Gastrocnemius medialis (tissue), 4 donors: ENCODE results near the gene ZNF236. TPM values are rescaled to one million over a fixed set of nuclear protein-coding genes. Genes with fewer than 3 reads are reported as not detected.

Source experiments
- ATAC-seq, 2 donors: fragments of 150-250 bp; one replicate each; pipeline ENCODE4 v1.9.1; 2016
- DNase-seq, 2 donors: peaks; one replicate each; pipeline ENCODE4 v3.0.0-alpha.2; 2019
- H3K27ac ChIP-seq, 4 donors: fragments of 200-600 bp; sonication (generic); 1 replicate in 1 of 4; 2 replicates in 3 of 4; pipeline ENCODE4 v1.5.1; 2016 to 2018; ENCODE audit warnings: mild to moderate bottlenecking in 2 of 4, moderate library complexity in 1 of 4
- H3K27me3 ChIP-seq, 3 donors: fragments of 200-600 bp; sonication (generic) in 2 of 3; 1 replicate in 1 of 3; 2 replicates in 2 of 3; pipeline versions ENCODE4 v1.5.1 to v1.6.0; 2016 to 2019; ENCODE audit warnings: mild to moderate bottlenecking in 1 of 3, moderate library complexity in 1 of 3
- H3K36me3 ChIP-seq, 2 donors: fragments of 200-600 bp; sonication (generic) in 1 of 2; one replicate each; pipeline ENCODE4 v1.5.1; 2017 to 2018
- H3K4me1 ChIP-seq, 2 donors: fragments of 200-600 bp; sonication (generic) in 1 of 2; one replicate each; pipeline ENCODE4 v1.5.1; 2016 to 2017; ENCODE audit warnings: mild to moderate bottlenecking in 2 of 2
- H3K4me3 ChIP-seq, 4 donors: fragments of 200-600 bp; sonication (generic) in 3 of 4; 1 replicate in 1 of 4; 2 replicates in 3 of 4; pipeline ENCODE4 v1.5.1; 2016 to 2019; ENCODE audit warnings: mild to moderate bottlenecking in 2 of 4
- H3K9me3 ChIP-seq, 3 donors: fragments of 200-600 bp; sonication (generic) in 2 of 3; 1 replicate in 1 of 3; 2 replicates in 2 of 3; pipeline ENCODE4 v1.5.1; 2016 to 2019
- CTCF ChIP-seq, 5 experiments: fragments of 450-650 bp in 3 of 5; fragments of 200-600 bp in 2 of 5; sonication (generic) in 2 of 5; IDR thresholded peaks in 4 of 5; conservative IDR thresholded peaks in 1 of 5; 1 replicate in 4 of 5; 2 replicates in 1 of 5; pipeline ENCODE4 v1.5.1; 2016 to 2019; ENCODE audit warnings: antibody characterized with exemption in 5 of 5, mild to moderate bottlenecking in 3 of 5, moderate library complexity in 3 of 5
- POLR2A ChIP-seq, 2 donors: fragments of 450-650 bp; IDR thresholded peaks; one replicate each; pipeline ENCODE4 v1.6.1; 2017; ENCODE audit warnings: antibody characterized with exemption in 2 of 2, mild to moderate bottlenecking in 2 of 2, moderate library complexity in 2 of 2
- in situ Hi-C, 4 donors: fragments of 200-750 bp; cut with MboI; loops; one replicate each; pipeline versions ENCODE4 v1.15.0 to v1.8.0; 2017; ENCODE audit warnings: low sequenced_read_pairs in 4 of 4
- intact Hi-C: fragments of 100-400 bp; cut with DNase I; formaldehyde crosslinking; loops from one replicate; pipeline ENCODE4 v1.15.1; 2023; ENCODE audit warnings: low total_unique reads
- total RNA-seq, 4 donors: library from RNA; depleted of rRNA; stranded (reverse); fragments of >200 nt; gene quantifications; one replicate each; pipeline versions ENCODE4 v1.1.0 to v1.2.3, GENCODE V29; 2016

Gene ZNF236
- total RNA-seq, 4 donors from 2014 or later = 6.2 to 7.1 (median 6.5) TPM

GRCh38 chr18:76999077-76999476 lies 176.7 kb downstream of the ZNF236 start:
- Histone ChIP-seq H3K4me3 (no peak overlapping the region), H3K36me3 (no peaks in the 10 kb centered on the region), H3K9me3 (no peaks in the 10 kb centered on the region), H3K4me1 (peaks cover 0 to 5% of the 10 kb centered on the region in 2 donors), H3K27ac (no peak overlapping the region), H3K27me3 (no peaks in the 10 kb centered on the region)
- intact Hi-C loops (no loop called here), in situ Hi-C loops (loop anchor here in 3 of 4 donors (10.0 to 25.0 kb wide), 3 partner anchors 187 to 213 kb away; partner anchors contain the start of gene ZNF236 (in 1 of the 3))
- ATAC-seq = no peak
- no peak for DNase-seq
- no peak for TF ChIP-seq CTCF (IDR thresholded peaks at IDR 0.05 in 4 of 5, conservative IDR thresholded peaks at IDR 0.05 in 1 of 5)
- no peak for TF ChIP-seq POLR2A (IDR thresholded peaks at IDR 0.05)

GRCh38 chr18:77000527-77000926 lies 178.2 kb downstream of the ZNF236 start:
- H3K27me3 ChIP-seq = no peaks in the 10 kb centered on the region
- TF ChIP-seq CTCF (IDR thresholded peaks at IDR 0.05 in 4 of 5, conservative IDR thresholded peaks at IDR 0.05 in 1 of 5) = peak; percentile 92 to 99 (median 95)
- no peak for TF ChIP-seq POLR2A (IDR thresholded peaks at IDR 0.05)
- in situ Hi-C loops = loop anchor here (5.0 to 10.0 kb wide), 4 partner anchors 52 to 207 kb away; no protein-coding TSS in a partner anchor
- H3K36me3 ChIP-seq = no peaks in the 10 kb centered on the region
- H3K4me3 ChIP-seq = peak overlapping the region in 2 of 4 donors; percentile 4 to 19
- H3K4me1 ChIP-seq = peaks cover 0 to 5% of the 10 kb centered on the region in 2 donors
- ATAC-seq = peak; percentile 35 to 37
- DNase-seq = peak in 1 of 2 donors; percentile 56
- H3K27ac ChIP-seq = peak overlapping the region in 1 of 4 donors; percentile 50
- intact Hi-C loops = loop anchor here (1.0 kb wide), 3 partner anchors 55 to 211 kb away; no protein-coding TSS in a partner anchor
- no peaks in the 10 kb centered on the region for H3K9me3 ChIP-seq

GRCh38 chr18:77001041-77001440 lies 178.7 kb downstream of the ZNF236 start:
- intact Hi-C loops = no loop called here
- Histone ChIP-seq H3K9me3 (no peaks in the 10 kb centered on the region), H3K4me1 (peaks cover 0 to 5% of the 10 kb centered on the region in 2 donors), H3K4me3 (no peak overlapping the region), H3K27ac (peak overlapping the region in 1 of 4 donors; percentile 50), H3K36me3 (no peaks in the 10 kb centered on the region), H3K27me3 (no peaks in the 10 kb centered on the region)
- DNase-seq (no peak), ATAC-seq (no peak)
- TF ChIP-seq CTCF (IDR thresholded peaks at IDR 0.05 in 4 of 5, conservative IDR thresholded peaks at IDR 0.05 in 1 of 5) (no peak), POLR2A (IDR thresholded peaks at IDR 0.05) (no peak)
- in situ Hi-C loops = loop anchor here (5.0 to 10.0 kb wide), 4 partner anchors 51 to 206 kb away; no protein-coding TSS in a partner anchor

- Histone ChIP-seq H3K27ac (peak overlapping the region; percentile 9 to 64 (median 31)), H3K27me3 (no peaks in the 10 kb centered on the region), H3K36me3 (no peaks in the 10 kb centered on the region), H3K4me1 (peaks cover 2 to 5% of the 10 kb centered on the region in 2 donors), H3K4me3 (no peak overlapping the region), H3K9me3 (no peaks in the 10 kb centered on the region)
- intact Hi-C loops = no loop called here
- no peak for TF ChIP-seq POLR2A (IDR thresholded peaks at IDR 0.05)
- TF ChIP-seq CTCF (IDR thresholded peaks at IDR 0.05 in 4 of 5, conservative IDR thresholded peaks at IDR 0.05 in 1 of 5) = no peak
- DNase-seq (no peak), ATAC-seq (no peak)
- in situ Hi-C loops = loop anchor here (5.0 to 10.0 kb wide), 4 partner anchors 50 to 205 kb away; no protein-coding TSS in a partner anchor
Measured at GRCh38 chr18:77001979-77002378, 179.6 kb downstream of the ZNF236 start.
